ENCODE results near the gene SLC39A13.

DNA sequence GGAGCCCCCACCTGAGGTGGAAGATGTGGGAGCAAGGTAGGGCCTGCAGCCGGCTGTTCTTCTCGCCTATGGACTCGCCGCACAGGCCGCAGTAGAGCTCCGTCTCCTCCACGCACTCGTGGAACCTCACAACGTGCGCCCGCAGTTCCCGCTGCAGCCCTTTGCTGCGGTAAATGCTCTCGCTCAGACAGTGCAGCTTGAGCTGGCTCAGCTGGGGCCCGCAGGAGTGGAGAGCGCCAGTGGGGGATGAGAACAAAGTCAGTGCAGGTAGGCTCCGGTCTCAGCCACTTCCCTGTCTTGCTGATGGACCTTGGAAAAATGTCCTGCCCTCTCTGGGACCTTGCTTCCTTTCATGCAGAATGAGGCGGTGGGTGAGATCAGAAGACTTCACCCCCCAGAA is 30.3 kb downstream of the SLC39A13 start:
- TF ChIP-seq, protein P1, sequence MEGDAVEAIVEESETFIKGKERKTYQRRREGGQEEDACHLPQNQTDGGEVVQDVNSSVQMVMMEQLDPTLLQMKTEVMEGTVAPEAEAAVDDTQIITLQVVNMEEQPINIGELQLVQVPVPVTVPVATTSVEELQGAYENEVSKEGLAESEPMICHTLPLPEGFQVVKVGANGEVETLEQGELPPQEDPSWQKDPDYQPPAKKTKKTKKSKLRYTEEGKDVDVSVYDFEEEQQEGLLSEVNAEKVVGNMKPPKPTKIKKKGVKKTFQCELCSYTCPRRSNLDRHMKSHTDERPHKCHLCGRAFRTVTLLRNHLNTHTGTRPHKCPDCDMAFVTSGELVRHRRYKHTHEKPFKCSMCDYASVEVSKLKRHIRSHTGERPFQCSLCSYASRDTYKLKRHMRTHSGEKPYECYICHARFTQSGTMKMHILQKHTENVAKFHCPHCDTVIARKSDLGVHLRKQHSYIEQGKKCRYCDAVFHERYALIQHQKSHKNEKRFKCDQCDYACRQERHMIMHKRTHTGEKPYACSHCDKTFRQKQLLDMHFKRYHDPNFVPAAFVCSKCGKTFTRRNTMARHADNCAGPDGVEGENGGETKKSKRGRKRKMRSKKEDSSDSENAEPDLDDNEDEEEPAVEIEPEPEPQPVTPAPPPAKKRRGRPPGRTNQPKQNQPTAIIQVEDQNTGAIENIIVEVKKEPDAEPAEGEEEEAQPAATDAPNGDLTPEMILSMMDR (IDR thresholded peaks at IDR 0.05; ENCODE audit: insufficient read depth, low read length): no peak
- TF ChIP-seq POLR2AphosphoS5 (IDR thresholded peaks at IDR 0.05; ENCODE audit: low read depth) (no peak), REST (IDR thresholded peaks at IDR 0.05; ENCODE audit: insufficient replicate concordance, low read depth) (no peak)

Data from HL-60 (cell line).